CD4-positive, alpha-beta T cell (primary cell): ENCODE measurements around the gene MCC. TPM values are rescaled to one million over a fixed set of nuclear protein-coding genes. Genes with fewer than 3 reads are reported as not detected.

Experiments used
- ATAC-seq: fragments of 200-7000 bp; cut with Tn5 transposase; one replicate; pipeline ENCODE4 v1.10.0; 2022; ENCODE audit warnings: mild to moderate bottlenecking; ENCODE audit not compliant: poor library complexity
- CTCF ChIA-PET: fragments of 350-600 bp; sonication (Branson Sonifier 250); formaldehyde crosslinking; loops from one replicate; lab custom pipeline; 2021; ENCODE audit warnings: antibody characterized with exemption, inconsistent platforms; lab: Charles Lee
- POLR2A ChIA-PET: fragments of 350-600 bp; sonication (Branson Sonifier 250); formaldehyde crosslinking; loops from one replicate; lab custom pipeline; 2021; ENCODE audit warnings: antibody characterized with exemption, inconsistent platforms; lab: Charles Lee
- DNase-seq, 14 experiments: peaks; one replicate each; pipeline ENCODE4 v3.0.0-alpha.2; 2013 to 2020; ENCODE audit warnings: mixed read lengths in 2 of 14
- H3K27ac ChIP-seq, 2 donors: one replicate each; pipeline versions ENCODE4 v1.5.1 to v1.7.0; 2013; ENCODE audit warnings: low read length in 2 of 2, low read depth in 1 of 2, mild to moderate bottlenecking in 1 of 2
- H3K27me3 ChIP-seq, 2 experiments: 1 replicate in 1 of 2; 2 replicates in 1 of 2; pipeline versions ENCODE4 v1.6.1 to v1.7.0; 2013; ENCODE audit warnings: low read length in 2 of 2, control low read depth in 1 of 2, mild to moderate bottlenecking in 1 of 2, moderate library complexity in 1 of 2; ENCODE audit not compliant: insufficient read depth in 2 of 2, control insufficient read depth in 1 of 2
- H3K36me3 ChIP-seq: one replicate; pipeline ENCODE4 v1.6.1; 2013; ENCODE audit warnings: low read length, control low read depth; ENCODE audit not compliant: insufficient read depth
- H3K4me1 ChIP-seq: one replicate; pipeline ENCODE4 v1.6.1; 2013; ENCODE audit warnings: low read length, control low read depth; ENCODE audit not compliant: insufficient read depth
- H3K4me3 ChIP-seq: one replicate; pipeline ENCODE4 v1.5.1; 2013; ENCODE audit warnings: mild to moderate bottlenecking, low read length, moderate library complexity
- H3K9me3 ChIP-seq, 2 experiments: 1 replicate in 1 of 2; 2 replicates in 1 of 2; pipeline versions ENCODE4 v1.6.1 to v1.7.0; 2013; ENCODE audit warnings: low read length in 2 of 2, mild to moderate bottlenecking in 2 of 2, control low read depth in 1 of 2, moderate library complexity in 1 of 2; ENCODE audit not compliant: control insufficient read depth in 1 of 2, insufficient read depth in 1 of 2
- H3K27ac Mint-ChIP-seq: one replicate; pipeline ENCODE4 v1.8.0; 2020; ENCODE audit warnings: mixed read lengths
- H3K27me3 Mint-ChIP-seq: one replicate; pipeline ENCODE4 v1.8.0; 2021; ENCODE audit warnings: mixed read lengths
- H3K36me3 Mint-ChIP-seq: one replicate; pipeline ENCODE4 v1.8.0; 2021; ENCODE audit warnings: low read depth, mixed read lengths
- H3K4me1 Mint-ChIP-seq: one replicate; pipeline ENCODE4 v1.8.0; 2021; ENCODE audit warnings: low read depth, mixed read lengths
- H3K4me3 Mint-ChIP-seq: one replicate; pipeline ENCODE4 v1.8.0; 2020; ENCODE audit warnings: mild to moderate bottlenecking, mixed read lengths
- H3K9me3 Mint-ChIP-seq: one replicate; pipeline ENCODE4 v1.8.0; 2020; ENCODE audit warnings: mixed read lengths
- intact Hi-C, 2 experiments: fragments of 100-400 bp; cut with DNase I in 1 of 2; cut with micrococcal nuclease in 1 of 2; formaldehyde crosslinking; loops; one replicate each; pipeline versions ENCODE4 v1.15.1 to v1.9.0; 2023 to 2025; cut with DNase I, micrococcal nuclease
- total RNA-seq, 174 experiments: library from RNA in 2 of 174; stranded (reverse) in 2 of 174; gene quantifications; one replicate each; pipeline ENCODE4 v1.2.3 and lab custom pipeline; 2021 to 2026
- TF ChIP-seq, protein P1 (sequence below): fragments of 200-600 bp; IDR thresholded peaks from one replicate; pipeline ENCODE4 v1.8.0; 2022; ENCODE audit warnings: antibody characterized with exemption, mild to moderate bottlenecking

Gene MCC
- total RNA-seq, 2 experiments from 2014 or later = 3.2 to 3.3 TPM

DNA sequence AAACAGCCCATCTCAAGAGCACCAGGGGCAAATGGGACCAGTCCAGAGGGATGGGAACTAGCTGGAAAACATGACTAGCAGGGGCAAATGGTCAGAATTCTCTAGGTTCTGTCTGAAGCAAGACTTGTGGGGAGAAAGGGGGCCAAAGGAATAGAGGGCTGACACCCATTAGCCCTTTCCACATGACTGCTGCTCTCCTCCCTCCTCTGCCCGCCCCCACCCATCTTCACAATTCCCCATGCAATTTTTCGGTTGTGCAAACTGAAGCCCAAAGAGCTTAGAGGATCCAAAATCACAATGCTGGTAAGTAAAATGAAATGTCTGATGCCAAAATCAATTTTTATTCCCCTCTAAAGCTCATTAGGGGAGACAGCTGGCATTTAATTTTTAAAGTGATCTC lies 304.6 kb downstream of the MCC start:
- H3K4me1 Mint-ChIP-seq = peaks cover 8% of the 10 kb centered on the region
- DNase-seq (no peak), ATAC-seq (no peak)
- Histone ChIP-seq H3K27me3 (no peaks in the 10 kb centered on the region), H3K4me3 (no peak overlapping the region), H3K9me3 (no peaks in the 10 kb centered on the region), H3K36me3 (no peaks in the 10 kb centered on the region), H3K27ac (no peak overlapping the region), H3K4me1 (no peaks in the 10 kb centered on the region)
- POLR2A ChIA-PET = no interaction called here
- CTCF ChIA-PET = interaction anchor here (1.8 kb wide), 1 partner anchor 10 kb away, joined by 7 read pairs; no protein-coding TSS in a partner anchor
- TF ChIP-seq, protein P1, sequence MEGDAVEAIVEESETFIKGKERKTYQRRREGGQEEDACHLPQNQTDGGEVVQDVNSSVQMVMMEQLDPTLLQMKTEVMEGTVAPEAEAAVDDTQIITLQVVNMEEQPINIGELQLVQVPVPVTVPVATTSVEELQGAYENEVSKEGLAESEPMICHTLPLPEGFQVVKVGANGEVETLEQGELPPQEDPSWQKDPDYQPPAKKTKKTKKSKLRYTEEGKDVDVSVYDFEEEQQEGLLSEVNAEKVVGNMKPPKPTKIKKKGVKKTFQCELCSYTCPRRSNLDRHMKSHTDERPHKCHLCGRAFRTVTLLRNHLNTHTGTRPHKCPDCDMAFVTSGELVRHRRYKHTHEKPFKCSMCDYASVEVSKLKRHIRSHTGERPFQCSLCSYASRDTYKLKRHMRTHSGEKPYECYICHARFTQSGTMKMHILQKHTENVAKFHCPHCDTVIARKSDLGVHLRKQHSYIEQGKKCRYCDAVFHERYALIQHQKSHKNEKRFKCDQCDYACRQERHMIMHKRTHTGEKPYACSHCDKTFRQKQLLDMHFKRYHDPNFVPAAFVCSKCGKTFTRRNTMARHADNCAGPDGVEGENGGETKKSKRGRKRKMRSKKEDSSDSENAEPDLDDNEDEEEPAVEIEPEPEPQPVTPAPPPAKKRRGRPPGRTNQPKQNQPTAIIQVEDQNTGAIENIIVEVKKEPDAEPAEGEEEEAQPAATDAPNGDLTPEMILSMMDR = no peak
- no peaks in the 10 kb centered on the region for H3K9me3 Mint-ChIP-seq
- no peak overlapping the region for H3K27ac Mint-ChIP-seq
- no peak overlapping the region for H3K4me3 Mint-ChIP-seq
- H3K36me3 Mint-ChIP-seq = no peaks in the 10 kb centered on the region
- intact Hi-C loops = no loop called here
- no peaks in the 10 kb centered on the region for H3K27me3 Mint-ChIP-seq

DNA sequence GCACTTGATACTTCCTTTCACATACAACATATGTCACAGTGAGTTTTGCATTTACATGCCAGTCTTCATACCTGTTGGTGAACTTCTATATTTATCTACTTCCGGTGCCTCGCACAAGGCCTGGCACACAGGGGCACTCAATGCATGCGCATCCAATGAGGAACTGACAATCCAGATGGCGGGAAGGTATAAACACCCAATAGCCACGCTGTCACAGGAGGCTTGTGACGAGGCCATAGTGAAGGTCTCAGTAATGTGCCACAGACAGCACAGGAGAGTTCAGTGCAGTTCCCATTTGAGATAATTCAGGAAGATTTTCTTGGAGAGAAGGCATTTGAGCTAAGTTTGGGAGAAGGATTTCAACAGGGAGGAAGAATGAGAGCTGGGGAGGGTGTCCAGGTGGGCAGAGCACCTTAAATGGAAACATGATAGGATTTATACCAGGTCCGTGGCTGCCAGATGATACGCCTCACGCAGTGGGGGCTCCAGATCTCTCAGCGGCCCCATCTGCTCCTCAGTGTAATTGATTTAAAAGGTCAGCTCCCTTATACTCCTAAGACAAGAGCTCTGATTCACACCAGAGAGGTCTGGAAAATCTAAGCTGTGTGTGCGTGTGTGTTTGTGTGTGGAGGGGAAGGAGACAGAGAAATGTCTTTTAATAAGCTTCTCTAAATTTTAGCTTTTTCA lies 305.5 kb downstream of the MCC start:
- POLR2A ChIA-PET = no interaction called here
- intact Hi-C loops = no loop called here
- H3K9me3 Mint-ChIP-seq = no peaks in the 10 kb centered on the region
- no peaks in the 10 kb centered on the region for H3K27me3 Mint-ChIP-seq
- Histone ChIP-seq H3K27ac (no peak overlapping the region), H3K4me1 (no peaks in the 10 kb centered on the region), H3K4me3 (no peak overlapping the region), H3K36me3 (no peaks in the 10 kb centered on the region), H3K27me3 (no peaks in the 10 kb centered on the region), H3K9me3 (no peaks in the 10 kb centered on the region)
- DNase-seq = no peak
- no peak overlapping the region for H3K27ac Mint-ChIP-seq
- H3K4me1 Mint-ChIP-seq = peaks cover 8% of the 10 kb centered on the region
- CTCF ChIA-PET = interaction anchor here (1.8 kb wide), 1 partner anchor 9 kb away, joined by 7 read pairs; no protein-coding TSS in a partner anchor
- TF ChIP-seq, protein P1 = no peak
- no peak overlapping the region for H3K4me3 Mint-ChIP-seq
- no peak for ATAC-seq
- H3K36me3 Mint-ChIP-seq = no peaks in the 10 kb centered on the region

GRCh38 chr5:113181853-113182490 lies 306.3 kb downstream of the MCC start:
- H3K36me3 ChIP-seq = no peaks in the 10 kb centered on the region
- no peak overlapping the region for H3K4me3 Mint-ChIP-seq
- H3K27me3 Mint-ChIP-seq = no peaks in the 10 kb centered on the region
- ATAC-seq = no peak
- no peak overlapping the region for H3K27ac ChIP-seq
- H3K27ac Mint-ChIP-seq = no peak overlapping the region
- peaks cover 8% of the 10 kb centered on the region for H3K4me1 Mint-ChIP-seq
- TF ChIP-seq, protein P1 = no peak
- ChIA-PET POLR2A (no interaction called here), CTCF (interaction anchor here (1.4 kb wide), 1 partner anchor 29 kb away, joined by 3 read pairs; no protein-coding TSS in a partner anchor)
- no peaks in the 10 kb centered on the region for H3K36me3 Mint-ChIP-seq
- H3K9me3 Mint-ChIP-seq = no peaks in the 10 kb centered on the region
- DNase-seq = no peak
- no peak overlapping the region for H3K4me3 ChIP-seq
- no peaks in the 10 kb centered on the region for H3K27me3 ChIP-seq
- no peaks in the 10 kb centered on the region for H3K9me3 ChIP-seq
- intact Hi-C loops = no loop called here
- H3K4me1 ChIP-seq = no peaks in the 10 kb centered on the region
